ENCODE results near the gene MSI2. TPM values are rescaled to one million over a fixed set of nuclear protein-coding genes. Genes with fewer than 3 reads are reported as not detected.
A peak's percentile ranks its signal among the peaks of the same experiment; 100 is the strongest.

MSI2 gene
- total and polyA plus RNA-seq, 9 of the 15 experiments (the other 6 are each of a cell fraction or from before 2014, with no cell fraction given), result 4.6 to 61.8 (median 42.4) TPM

DNA sequence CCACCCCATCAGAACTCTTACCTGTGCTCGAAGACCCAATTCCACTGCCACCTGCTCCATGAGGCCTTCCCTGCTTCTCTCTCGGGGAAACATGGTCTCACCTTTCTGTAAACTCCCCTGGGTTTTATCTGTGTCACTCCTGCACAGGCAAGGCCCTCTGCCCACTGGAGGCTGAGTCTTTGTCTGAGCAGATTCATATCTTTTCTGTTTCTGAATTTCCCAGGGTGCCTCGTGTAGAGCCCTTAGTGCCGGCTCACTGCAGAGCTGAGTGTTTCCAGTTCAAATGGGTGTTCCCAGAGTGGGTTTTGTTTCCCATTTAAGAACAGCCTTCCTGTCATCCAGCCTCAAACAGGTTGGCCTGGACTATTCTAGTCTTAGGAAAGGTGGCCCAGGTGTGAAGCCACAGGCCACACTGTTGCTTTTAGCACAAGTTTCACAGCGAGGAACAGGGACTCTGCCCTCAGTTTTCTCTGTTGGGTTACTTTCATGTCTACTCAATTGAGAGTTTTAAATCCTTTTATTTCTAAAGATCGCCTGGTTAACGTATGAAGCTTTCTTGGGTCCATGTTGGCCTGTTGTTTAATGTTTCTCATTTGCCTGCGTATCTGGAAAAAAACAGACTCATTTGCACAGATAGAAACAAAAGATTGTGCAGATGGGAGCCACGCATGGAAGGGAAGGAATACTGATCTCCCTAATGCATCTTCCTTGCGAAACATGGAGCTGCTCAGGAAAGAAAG lies 228.7 kb downstream of the MSI2 start:
- Histone ChIP-seq H3K27ac (ENCODE audit: extremely low read depth, low read depth, low read length) (no peak overlapping the region), H3K9ac (ENCODE audit: insufficient read depth in 1 of 2, low read depth in 2 of 2, low read length in 2 of 2) (peak overlapping the region in 1 of 2 experiments; percentile 37; a peak in 1 of 4 replicates)
- TF ChIP-seq GATA2 (CRISPR knock-in tag; IDR thresholded peaks at IDR 0.05) (peak; percentile 57; the same call in 1 of the 2 replicates), L3MBTL2 (IDR thresholded peaks at IDR 0.05) (peak; percentile 67), ELF2 (CRISPR knock-in tag; IDR thresholded peaks at IDR 0.05) (no peak), ZNF316 (IDR thresholded peaks at IDR 0.05) (0 out of 2 replicates have a peak, but pooled peaks have one; percentile 7)
- TF ChIP-seq, protein P1, sequence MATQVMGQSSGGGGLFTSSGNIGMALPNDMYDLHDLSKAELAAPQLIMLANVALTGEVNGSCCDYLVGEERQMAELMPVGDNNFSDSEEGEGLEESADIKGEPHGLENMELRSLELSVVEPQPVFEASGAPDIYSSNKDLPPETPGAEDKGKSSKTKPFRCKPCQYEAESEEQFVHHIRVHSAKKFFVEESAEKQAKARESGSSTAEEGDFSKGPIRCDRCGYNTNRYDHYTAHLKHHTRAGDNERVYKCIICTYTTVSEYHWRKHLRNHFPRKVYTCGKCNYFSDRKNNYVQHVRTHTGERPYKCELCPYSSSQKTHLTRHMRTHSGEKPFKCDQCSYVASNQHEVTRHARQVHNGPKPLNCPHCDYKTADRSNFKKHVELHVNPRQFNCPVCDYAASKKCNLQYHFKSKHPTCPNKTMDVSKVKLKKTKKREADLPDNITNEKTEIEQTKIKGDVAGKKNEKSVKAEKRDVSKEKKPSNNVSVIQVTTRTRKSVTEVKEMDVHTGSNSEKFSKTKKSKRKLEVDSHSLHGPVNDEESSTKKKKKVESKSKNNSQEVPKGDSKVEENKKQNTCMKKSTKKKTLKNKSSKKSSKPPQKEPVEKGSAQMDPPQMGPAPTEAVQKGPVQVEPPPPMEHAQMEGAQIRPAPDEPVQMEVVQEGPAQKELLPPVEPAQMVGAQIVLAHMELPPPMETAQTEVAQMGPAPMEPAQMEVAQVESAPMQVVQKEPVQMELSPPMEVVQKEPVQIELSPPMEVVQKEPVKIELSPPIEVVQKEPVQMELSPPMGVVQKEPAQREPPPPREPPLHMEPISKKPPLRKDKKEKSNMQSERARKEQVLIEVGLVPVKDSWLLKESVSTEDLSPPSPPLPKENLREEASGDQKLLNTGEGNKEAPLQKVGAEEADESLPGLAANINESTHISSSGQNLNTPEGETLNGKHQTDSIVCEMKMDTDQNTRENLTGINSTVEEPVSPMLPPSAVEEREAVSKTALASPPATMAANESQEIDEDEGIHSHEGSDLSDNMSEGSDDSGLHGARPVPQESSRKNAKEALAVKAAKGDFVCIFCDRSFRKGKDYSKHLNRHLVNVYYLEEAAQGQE (IDR thresholded peaks at IDR 0.05; ENCODE audit: borderline replicate concordance), result no peak
- TF ChIP-seq, protein P1 (CRISPR knock-in tag; IDR thresholded peaks at IDR 0.05; ENCODE audit: low read depth), result no peak

More for the DNA sequence above, 228.7 kb downstream of the MSI2 start:
- intact Hi-C loops (cut with micrococcal nuclease), result no loop called here
- ChIA-PET POLR2A (interaction anchor here (0.7 to 1.1 kb wide), 2 partner anchors 12 to 977 kb away, joined by 3 to 4 read pairs; no protein-coding TSS in a partner anchor), CTCF (ENCODE audit: low intra/inter-chr PET ratio) (no interaction called here)
- H3K4me1 ChIP-seq (replicated peaks in 1 of 2; ENCODE audit: control insufficient read depth in 2 of 2, insufficient read depth in 2 of 2, low read length in 2 of 2), result peaks cover 11 to 31% of the 10 kb centered on the region in 2 experiments
- peak in 1 of 4 experiments; percentile 23 for DNase-seq (ENCODE audit: extremely low read depth in 1 of 4, low spot score in 3 of 4)
- no peaks in the 10 kb centered on the region for H3K9me3 ChIP-seq (replicated peaks; ENCODE audit: control insufficient read depth, insufficient read depth, low read depth, low read length)
- ATAC-seq, result peak; percentile 61
- in situ Hi-C loops (cut with MboI), result no loop called here
- no peak overlapping the region for H3K4me3 ChIP-seq
- peaks cover 30% of the 10 kb centered on the region; the same call in 1 of the 2 replicates for H4K20me1 ChIP-seq (replicated peaks; ENCODE audit: control insufficient read depth, insufficient read depth, low read length)
- H3K79me2 ChIP-seq (ENCODE audit: control insufficient read depth, insufficient read depth, low read length), result no peaks in the 10 kb centered on the region
- no peak overlapping the region for H2AFZ ChIP-seq (ENCODE audit: low read depth, low read length)
- FAIRE-seq, result peak; percentile 15
- no TSS peak for BruUV-seq (replicated peaks)
- no peaks in the 10 kb centered on the region for H3K9me1 ChIP-seq (ENCODE audit: control insufficient read depth, insufficient read depth, low read length)
- 68% methylated on average over 10 of the region's 10 CpGs for WGBS (ENCODE audit: insufficient coverage, low coverage, missing lambda C conversion rate)
- no peaks in the 10 kb centered on the region for H3K27me3 ChIP-seq (ENCODE audit: control insufficient read depth in 2 of 2, insufficient read depth in 2 of 2, low read length in 2 of 2)
- no peaks in the 10 kb centered on the region; the same call in 2 of the 3 replicates for H3K36me3 ChIP-seq (ENCODE audit: control insufficient read depth, insufficient read depth, low read length)
- no peak overlapping the region; the same call in 1 of the 2 replicates for H3K4me2 ChIP-seq (ENCODE audit: insufficient read depth, low read length)

Measured in K562 (cell line).